HG02981 (cell line): ENCODE data around the gene UCP2.

Experiments
- ATAC-seq: cut with Tn5 transposase; IDR thresholded peaks from one replicate; pipeline ENCODE4 v1.9.1; 2021; ENCODE audit warnings: mild to moderate bottlenecking, moderate library complexity; ENCODE audit not compliant: unreplicated experiment

UCP2 gene

GRCh38 chr11:74010306-74011300, 28.0 kb upstream of the UCP2 start:
- no peak for ATAC-seq

GRCh38 chr11:74009675-74010305, 27.1 kb upstream of the UCP2 start:
- no peak for ATAC-seq

GRCh38 chr11:74009230-74009547, 26.5 kb upstream of the UCP2 start:
- ATAC-seq = no peak

GRCh38 chr11:74008373-74009229, 26.0 kb upstream of the UCP2 start, which contains the start of gene UCP3:
Gene UCP3, minus strand, starts transcription at chr11:74009085. Its CDS starts 2,043 bp downstream, at chr11:74007042.
- ATAC-seq = no peak

- no peak for ATAC-seq
Observed at GRCh38 chr11:74007691-74008372, 25.2 kb upstream of the UCP2 start.

- no peak for ATAC-seq
Observed at GRCh38 chr11:74006743-74007304, 24.2 kb upstream of the UCP2 start.

GRCh38 chr11:74005721-74006517, 23.3 kb upstream of the UCP2 start:
- ATAC-seq = no peak

- ATAC-seq = no peak
Observed at GRCh38 chr11:74004759-74005615, 22.3 kb upstream of the UCP2 start.

- no peak for ATAC-seq
Observed at GRCh38 chr11:74004046-74004695, 21.5 kb upstream of the UCP2 start.

GRCh38 chr11:74002832-74003231, 20.2 kb upstream of the UCP2 start:
- ATAC-seq = no peak

- ATAC-seq = no peak
Observed at GRCh38 chr11:74001822-74002286, 19.2 kb upstream of the UCP2 start.

- ATAC-seq = no peak
Observed at GRCh38 chr11:74000307-74001133, 17.9 kb upstream of the UCP2 start.

GRCh38 chr11:73999581-74000306, 17.1 kb upstream of the UCP2 start:
- no peak for ATAC-seq

GRCh38 chr11:73998846-73999575, 16.4 kb upstream of the UCP2 start:
- ATAC-seq = no peak

GRCh38 chr11:73997120-73997770, 14.6 kb upstream of the UCP2 start:
- no peak for ATAC-seq
